ENCODE data around the gene MED13L.

MED13L gene

GRCh38 chr12:116150001-116150400, 127.5 kb downstream of the MED13L start:
- H3K27ac ChIP-seq = no peak overlapping the region
- no peak for TF ChIP-seq CTCF (IDR thresholded peaks at IDR 0.05; ENCODE audit: low read depth, low read length)
- H3K27me3 ChIP-seq (ENCODE audit: insufficient read depth, low read depth, severe bottlenecking) = no peaks in the 10 kb centered on the region
- no peak for DNase-seq
- H3K9me3 ChIP-seq (ENCODE audit: severe bottlenecking) = no peaks in the 10 kb centered on the region
- H3K4me3 ChIP-seq (ENCODE audit: low read depth, low read length) = no peak overlapping the region
- no peaks in the 10 kb centered on the region for H3K36me3 ChIP-seq

GRCh38 chr12:116148844-116149243, 128.6 kb downstream of the MED13L start:
- Histone ChIP-seq H3K9me3 (ENCODE audit: severe bottlenecking) (no peaks in the 10 kb centered on the region), H3K4me3 (ENCODE audit: low read depth, low read length) (no peak overlapping the region), H3K27ac (no peak overlapping the region), H3K27me3 (ENCODE audit: insufficient read depth, low read depth, severe bottlenecking) (no peaks in the 10 kb centered on the region), H3K36me3 (no peaks in the 10 kb centered on the region)
- DNase-seq = no peak
- no peak for TF ChIP-seq CTCF (IDR thresholded peaks at IDR 0.05; ENCODE audit: low read depth, low read length)

- no peak for TF ChIP-seq CTCF (IDR thresholded peaks at IDR 0.05; ENCODE audit: low read depth, low read length)
- H3K27me3 ChIP-seq (ENCODE audit: insufficient read depth, low read depth, severe bottlenecking) = no peaks in the 10 kb centered on the region
- H3K36me3 ChIP-seq = no peaks in the 10 kb centered on the region
- H3K9me3 ChIP-seq (ENCODE audit: severe bottlenecking) = no peaks in the 10 kb centered on the region
- no peak for DNase-seq
- H3K27ac ChIP-seq = no peak overlapping the region
- H3K4me3 ChIP-seq (ENCODE audit: low read depth, low read length) = no peak overlapping the region
Observed at GRCh38 chr12:116146386-116146785, 131.1 kb downstream of the MED13L start.

- DNase-seq = no peak
- no peaks in the 10 kb centered on the region for H3K27me3 ChIP-seq (ENCODE audit: insufficient read depth, low read depth, severe bottlenecking)
- H3K27ac ChIP-seq = no peak overlapping the region
- no peak overlapping the region for H3K4me3 ChIP-seq (ENCODE audit: low read depth, low read length)
- TF ChIP-seq CTCF (IDR thresholded peaks at IDR 0.05; ENCODE audit: low read depth, low read length) = no peak
- no peaks in the 10 kb centered on the region for H3K36me3 ChIP-seq
- no peaks in the 10 kb centered on the region for H3K9me3 ChIP-seq (ENCODE audit: severe bottlenecking)
Observed at GRCh38 chr12:116145451-116145850, 132.0 kb downstream of the MED13L start.

GRCh38 chr12:116144384-116144783, 133.1 kb downstream of the MED13L start:
- no peaks in the 10 kb centered on the region for H3K9me3 ChIP-seq (ENCODE audit: severe bottlenecking)
- no peak for DNase-seq
- H3K4me3 ChIP-seq (ENCODE audit: low read depth, low read length) = no peak overlapping the region
- no peak for TF ChIP-seq CTCF (IDR thresholded peaks at IDR 0.05; ENCODE audit: low read depth, low read length)
- H3K27me3 ChIP-seq (ENCODE audit: insufficient read depth, low read depth, severe bottlenecking) = no peaks in the 10 kb centered on the region
- no peak overlapping the region for H3K27ac ChIP-seq
- H3K36me3 ChIP-seq = no peaks in the 10 kb centered on the region

GRCh38 chr12:116143909-116144308, 133.6 kb downstream of the MED13L start:
- DNase-seq = no peak
- Histone ChIP-seq H3K4me3 (ENCODE audit: low read depth, low read length) (no peak overlapping the region), H3K27ac (no peak overlapping the region), H3K27me3 (ENCODE audit: insufficient read depth, low read depth, severe bottlenecking) (no peaks in the 10 kb centered on the region), H3K9me3 (ENCODE audit: severe bottlenecking) (no peaks in the 10 kb centered on the region), H3K36me3 (no peaks in the 10 kb centered on the region)
- no peak for TF ChIP-seq CTCF (IDR thresholded peaks at IDR 0.05; ENCODE audit: low read depth, low read length)
